Right lobe of liver (tissue), 4 donors: ENCODE data around the gene TRIO.

ENCODE experiments used
- CTCF ChIP-seq, 4 donors: fragments of 200-600 bp in 3 of 4; fragments of 450-650 bp in 1 of 4; IDR thresholded peaks; one replicate each; pipeline versions ENCODE4 v1.5.1 to v1.8.0; 2016 to 2022; ENCODE audit warnings: antibody characterized with exemption in 4 of 4, mild to moderate bottlenecking in 2 of 4
- POLR2A ChIP-seq: fragments of 450-650 bp; IDR thresholded peaks from one replicate; pipeline ENCODE4 v1.6.1; 2017; ENCODE audit warnings: antibody characterized with exemption, mild to moderate bottlenecking
- donor health status: DM: no; HTN: no; CAD: no.
- donor health status: DM: no; HTN: no; CAD: no.
- donor health status: DM: no; HTN: yes; CAD: no.

- TF ChIP-seq CTCF (IDR thresholded peaks at IDR 0.05) = no peak
- TF ChIP-seq POLR2A = no peak
Observed at GRCh38 chr5:14123974-14124482, 19.1 kb upstream of the TRIO start.
